ENCODE measurements around the gene OSBPL8. TPM values are rescaled to one million over a fixed set of nuclear protein-coding genes. Genes with fewer than 3 reads are reported as not detected.
"Not testable (repeated sequence)": the region's sequence is repeated elsewhere in the genome, so short reads cannot be mapped to it uniquely, and the experiment has no call there.

The OSBPL8 gene
- total RNA-seq, 1 experiment from 2014 or later = 43.7 TPM

DNA sequence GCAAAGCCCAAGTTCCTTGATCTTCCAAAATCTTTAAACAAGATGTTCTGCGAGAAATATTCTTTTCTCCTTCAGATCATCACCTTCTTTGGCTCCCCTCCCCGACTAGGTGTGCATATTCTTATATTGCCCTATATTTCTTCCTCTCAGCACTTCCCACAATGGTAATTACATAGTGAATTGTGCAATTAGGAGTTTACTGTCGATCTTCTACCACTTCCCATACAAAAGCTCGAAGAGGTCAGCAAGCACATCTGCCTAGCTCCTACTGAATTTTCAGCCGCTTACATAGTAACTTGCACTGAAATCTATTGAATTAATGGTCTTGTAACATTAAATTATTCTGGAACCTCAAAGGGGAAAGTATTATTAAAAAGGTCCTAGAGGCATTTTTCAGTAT, 16.7 kb downstream of the OSBPL8 start:
- Histone ChIP-seq H3K9me3 (no peaks in the 10 kb centered on the region), H3K36me3 (no peaks in the 10 kb centered on the region), H3K27me3 (no peaks in the 10 kb centered on the region), H3K4me3 (no peak overlapping the region)
- no peak for DNase-seq

DNA sequence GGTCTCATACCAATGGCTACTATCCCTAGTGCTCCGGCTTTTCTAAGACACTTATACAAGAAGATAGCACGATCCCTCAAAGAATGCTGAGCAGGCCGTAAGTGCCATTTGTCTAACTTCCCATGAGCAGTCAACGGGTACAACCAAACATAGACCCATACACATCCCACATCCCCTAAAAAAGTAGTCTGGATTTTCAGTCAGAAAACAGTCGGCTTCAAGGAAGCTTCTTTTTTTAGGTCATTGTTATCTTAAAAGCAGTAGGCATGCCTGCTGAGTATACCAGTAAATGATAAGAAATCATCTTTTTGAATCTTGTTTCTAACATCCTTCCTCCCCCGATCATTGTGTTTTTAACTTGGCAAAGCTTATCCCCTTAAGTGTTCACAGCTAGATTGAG, 19.8 kb downstream of the OSBPL8 start:
- DNase-seq = no peak
- no peaks in the 10 kb centered on the region for H3K36me3 ChIP-seq
- no peak overlapping the region for H3K4me3 ChIP-seq
- no peaks in the 10 kb centered on the region for H3K27me3 ChIP-seq
- no peaks in the 10 kb centered on the region for H3K9me3 ChIP-seq

DNA sequence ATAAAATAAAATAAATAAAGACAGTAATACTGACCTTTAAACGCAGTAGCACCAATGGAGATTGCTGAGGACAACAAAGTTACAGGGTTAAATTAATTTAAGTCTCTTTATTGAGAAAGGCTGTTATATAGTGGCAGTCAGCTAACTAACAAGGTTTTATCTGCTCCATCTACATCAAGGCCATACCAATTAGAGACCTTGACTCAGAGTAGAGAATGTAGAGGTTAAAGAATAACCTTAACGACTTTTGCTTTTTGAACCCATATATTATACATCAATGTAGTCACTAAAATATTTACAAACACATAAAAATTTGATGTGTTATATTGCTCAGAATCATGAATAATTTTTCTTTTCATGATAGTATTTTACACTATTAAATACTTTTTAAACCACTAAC, 21.6 kb downstream of the OSBPL8 start:
- Histone ChIP-seq H3K9me3 (no peaks in the 10 kb centered on the region), H3K36me3 (no peaks in the 10 kb centered on the region), H3K4me3 (no peak overlapping the region), H3K27me3 (no peaks in the 10 kb centered on the region)
- DNase-seq = no peak

- no peak overlapping the region for H3K4me3 ChIP-seq
- no peaks in the 10 kb centered on the region for H3K27me3 ChIP-seq
- H3K9me3 ChIP-seq = no peaks in the 10 kb centered on the region
- DNase-seq = no peak
- H3K36me3 ChIP-seq = no peaks in the 10 kb centered on the region
These were observed 23.0 kb downstream of the OSBPL8 start for GRCh38 chr12:76536546-76536945.

- no peak overlapping the region for H3K4me3 ChIP-seq
- H3K27me3 ChIP-seq = no peaks in the 10 kb centered on the region
- H3K9me3 ChIP-seq = no peaks in the 10 kb centered on the region
- DNase-seq = no peak
- H3K36me3 ChIP-seq = no peaks in the 10 kb centered on the region
These were observed 24.4 kb downstream of the OSBPL8 start for GRCh38 chr12:76535170-76535569.

GRCh38 chr12:76533331-76533730, 26.2 kb downstream of the OSBPL8 start:
- Histone ChIP-seq H3K36me3 (no peaks in the 10 kb centered on the region), H3K27me3 (no peaks in the 10 kb centered on the region), H3K4me3 (no peak overlapping the region), H3K9me3 (no peaks in the 10 kb centered on the region)
- DNase-seq = no peak

GRCh38 chr12:76532520-76532919, 27.1 kb downstream of the OSBPL8 start:
- no peak overlapping the region for H3K4me3 ChIP-seq
- H3K9me3 ChIP-seq = no peaks in the 10 kb centered on the region
- H3K36me3 ChIP-seq = no peaks in the 10 kb centered on the region
- DNase-seq = no peak
- H3K27me3 ChIP-seq = no peaks in the 10 kb centered on the region

- H3K4me3 ChIP-seq = no peak overlapping the region
- no peaks in the 10 kb centered on the region for H3K9me3 ChIP-seq
- DNase-seq = no peak
- no peaks in the 10 kb centered on the region for H3K36me3 ChIP-seq
- H3K27me3 ChIP-seq = no peaks in the 10 kb centered on the region
These were observed 28.5 kb downstream of the OSBPL8 start for GRCh38 chr12:76531056-76531455.

- Histone ChIP-seq H3K27me3 (no peaks in the 10 kb centered on the region), H3K9me3 (no peaks in the 10 kb centered on the region), H3K4me3 (no peak overlapping the region), H3K36me3 (no peaks in the 10 kb centered on the region)
- DNase-seq = no peak
These were observed 29.1 kb downstream of the OSBPL8 start for GRCh38 chr12:76530516-76530915.

DNA sequence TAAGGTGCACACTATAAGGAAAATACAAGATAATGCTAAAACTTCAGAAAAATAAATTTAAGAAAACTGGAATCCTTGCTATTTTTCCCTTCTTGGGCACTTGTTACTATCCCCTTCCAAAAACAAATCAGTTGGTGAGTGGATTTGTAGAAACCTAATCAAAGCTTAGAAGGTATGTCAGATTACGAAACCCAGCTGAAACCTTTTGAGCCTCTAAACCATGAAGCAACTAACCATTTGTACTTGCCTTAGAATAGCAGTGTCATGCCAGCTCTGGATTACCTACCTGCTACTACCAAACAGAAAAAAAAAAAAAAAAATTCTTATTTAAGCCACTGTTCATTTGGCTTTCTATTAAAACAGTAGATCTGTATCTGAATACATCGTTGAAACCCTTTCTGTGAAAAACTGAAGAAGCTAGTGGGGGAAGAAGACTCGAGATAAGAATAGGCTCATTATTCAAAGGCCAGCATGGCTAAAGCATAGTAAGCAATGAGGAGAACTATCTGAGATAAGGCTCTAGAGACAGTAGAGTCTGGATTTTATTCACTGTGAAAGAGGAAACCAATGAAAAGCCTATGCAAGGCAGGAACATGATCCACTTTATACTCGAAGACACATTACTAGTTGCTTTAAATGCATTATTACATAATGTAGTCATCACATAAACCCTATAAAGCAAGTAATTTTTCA, 30.2 kb downstream of the OSBPL8 start:
- H3K27me3 ChIP-seq = no peaks in the 10 kb centered on the region
- no peak for DNase-seq
- H3K9me3 ChIP-seq = no peaks in the 10 kb centered on the region
- H3K4me3 ChIP-seq = no peak overlapping the region
- no peaks in the 10 kb centered on the region for H3K36me3 ChIP-seq

- no peak overlapping the region for H3K4me3 ChIP-seq
- H3K9me3 ChIP-seq = peaks cover 5% of the 10 kb centered on the region; the same call in 1 of the 2 replicates
- H3K36me3 ChIP-seq = peaks cover 5% of the 10 kb centered on the region; the same call in 1 of the 2 replicates
- H3K27me3 ChIP-seq = no peaks in the 10 kb centered on the region
- DNase-seq = no peak
These were observed 36.2 kb downstream of the OSBPL8 start for GRCh38 chr12:76523408-76523807.

DNA sequence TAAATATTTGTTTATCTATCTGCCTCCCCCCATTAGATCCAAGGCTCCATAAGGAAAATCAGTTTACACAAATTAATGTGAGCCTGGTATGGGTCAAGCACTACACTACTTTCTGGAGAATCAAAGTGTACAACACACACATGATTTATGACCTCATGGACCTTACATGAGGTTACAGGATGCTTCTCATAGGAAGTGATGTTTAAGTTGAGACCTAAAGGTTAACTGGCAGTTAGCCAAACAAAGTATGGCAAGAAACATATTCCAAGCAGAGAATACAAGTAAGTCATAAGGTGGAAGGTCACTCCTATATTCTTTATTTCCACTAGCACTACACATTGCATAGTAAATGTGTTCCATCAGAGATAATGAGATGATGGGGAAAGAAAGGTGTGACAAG, 39.2 kb downstream of the OSBPL8 start:
- H3K4me3 ChIP-seq = no peak overlapping the region
- H3K36me3 ChIP-seq = peaks cover 5% of the 10 kb centered on the region; the same call in 1 of the 2 replicates
- DNase-seq = no peak
- no peaks in the 10 kb centered on the region for H3K27me3 ChIP-seq
- peaks cover 5% of the 10 kb centered on the region for H3K9me3 ChIP-seq

DNA sequence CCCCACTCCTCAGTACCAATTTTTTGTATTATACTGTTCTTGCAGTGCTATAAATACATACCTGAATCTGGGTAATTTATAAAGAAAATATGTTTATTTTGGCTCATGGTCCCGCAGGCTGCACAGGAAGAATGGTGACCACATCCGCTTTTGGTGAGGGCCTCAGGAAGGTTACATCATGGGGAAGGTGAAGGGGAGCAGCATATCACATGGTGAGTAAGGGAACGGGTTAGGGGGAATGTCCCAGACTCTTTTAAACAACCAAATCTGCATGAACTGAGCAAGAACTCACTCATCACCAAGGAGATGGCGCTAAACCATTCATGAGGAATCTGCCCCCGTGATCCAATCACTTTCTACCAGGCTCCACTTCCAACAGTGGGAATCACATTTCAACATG, 40.0 kb downstream of the OSBPL8 start:
- DNase-seq = no peak
- Histone ChIP-seq H3K27me3 (no peaks in the 10 kb centered on the region), H3K9me3 (peaks cover 8% of the 10 kb centered on the region), H3K4me3 (no peak overlapping the region), H3K36me3 (peaks cover 9% of the 10 kb centered on the region)

- no peak for DNase-seq
- Histone ChIP-seq H3K36me3 (peaks cover 9% of the 10 kb centered on the region), H3K27me3 (no peaks in the 10 kb centered on the region), H3K9me3 (peaks cover 8% of the 10 kb centered on the region), H3K4me3 (no peak overlapping the region)
These were observed 40.9 kb downstream of the OSBPL8 start for GRCh38 chr12:76518699-76519098.

GRCh38 chr12:76515271-76515670, 44.3 kb downstream of the OSBPL8 start:
- DNase-seq = no peak
- Histone ChIP-seq H3K36me3 (peaks cover 4% of the 10 kb centered on the region), H3K9me3 (peaks cover 13% of the 10 kb centered on the region), H3K27me3 (no peaks in the 10 kb centered on the region), H3K4me3 (no peak overlapping the region)

DNA sequence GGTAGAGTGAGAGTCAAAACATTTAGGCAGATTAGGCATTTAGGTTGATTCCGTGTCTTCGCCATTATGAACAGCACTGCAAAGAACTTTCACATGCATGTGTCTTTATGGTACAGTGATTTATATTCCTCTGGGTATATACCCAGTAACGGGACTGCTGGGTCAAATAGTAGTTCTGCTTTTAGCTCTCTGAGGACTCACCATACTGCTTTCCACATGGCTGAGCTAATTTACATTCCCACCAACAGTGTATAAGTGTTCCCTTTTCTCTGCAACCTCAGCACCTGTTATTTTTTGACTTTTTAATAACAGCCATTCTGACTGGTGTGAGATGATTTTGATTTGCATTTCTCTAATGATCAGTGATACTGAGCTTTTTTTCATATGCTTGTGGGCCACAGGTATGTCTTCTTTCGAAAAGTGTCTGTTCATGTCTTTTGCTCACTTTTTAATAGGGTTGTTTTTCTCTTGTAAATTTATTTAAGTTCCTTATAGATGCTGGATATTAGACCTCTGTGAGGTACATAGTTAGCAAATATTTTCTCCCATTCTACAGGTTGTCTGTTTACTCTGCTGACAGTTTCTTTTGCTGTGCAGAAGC, 48.4 kb downstream of the OSBPL8 start:
- not testable (repeated sequence) for H3K4me3 ChIP-seq, DNase-seq, H3K36me3 ChIP-seq, H3K27me3 ChIP-seq
- H3K9me3 ChIP-seq = peaks cover 11% of the 10 kb centered on the region

- H3K27me3 ChIP-seq = no peaks in the 10 kb centered on the region
- H3K4me3 ChIP-seq = no peak overlapping the region
- no peaks in the 10 kb centered on the region for H3K36me3 ChIP-seq
- H3K9me3 ChIP-seq = peaks cover 10% of the 10 kb centered on the region
- DNase-seq = no peak
These were observed 51.2 kb downstream of the OSBPL8 start for GRCh38 chr12:76508128-76508980.

All from MG63 (cell line).